Gastrocnemius medialis (tissue), 4 donors: ENCODE data around the gene FGF9. TPM values are rescaled to one million over a fixed set of nuclear protein-coding genes. Genes with fewer than 3 reads are reported as not detected.

Experiments used
- ATAC-seq, 2 donors: fragments of 150-250 bp; one replicate each; pipeline ENCODE4 v1.9.1; 2016
- DNase-seq, 2 donors: peaks; one replicate each; pipeline ENCODE4 v3.0.0-alpha.2; 2019
- H3K27ac ChIP-seq, 4 donors: fragments of 200-600 bp; sonication (generic); 1 replicate in 1 of 4; 2 replicates in 3 of 4; pipeline ENCODE4 v1.5.1; 2016 to 2018; ENCODE audit warnings: mild to moderate bottlenecking in 2 of 4, moderate library complexity in 1 of 4
- H3K27me3 ChIP-seq, 3 donors: fragments of 200-600 bp; sonication (generic) in 2 of 3; 1 replicate in 1 of 3; 2 replicates in 2 of 3; pipeline versions ENCODE4 v1.5.1 to v1.6.0; 2016 to 2019; ENCODE audit warnings: mild to moderate bottlenecking in 1 of 3, moderate library complexity in 1 of 3
- H3K36me3 ChIP-seq, 2 donors: fragments of 200-600 bp; sonication (generic) in 1 of 2; one replicate each; pipeline ENCODE4 v1.5.1; 2017 to 2018
- H3K4me1 ChIP-seq, 2 donors: fragments of 200-600 bp; sonication (generic) in 1 of 2; one replicate each; pipeline ENCODE4 v1.5.1; 2016 to 2017; ENCODE audit warnings: mild to moderate bottlenecking in 2 of 2
- H3K4me3 ChIP-seq, 4 donors: fragments of 200-600 bp; sonication (generic) in 3 of 4; 1 replicate in 1 of 4; 2 replicates in 3 of 4; pipeline ENCODE4 v1.5.1; 2016 to 2019; ENCODE audit warnings: mild to moderate bottlenecking in 2 of 4
- H3K9me3 ChIP-seq, 3 donors: fragments of 200-600 bp; sonication (generic) in 2 of 3; 1 replicate in 1 of 3; 2 replicates in 2 of 3; pipeline ENCODE4 v1.5.1; 2016 to 2019
- CTCF ChIP-seq, 5 experiments: fragments of 450-650 bp in 3 of 5; fragments of 200-600 bp in 2 of 5; sonication (generic) in 2 of 5; IDR thresholded peaks in 4 of 5; conservative IDR thresholded peaks in 1 of 5; 1 replicate in 4 of 5; 2 replicates in 1 of 5; pipeline ENCODE4 v1.5.1; 2016 to 2019; ENCODE audit warnings: antibody characterized with exemption in 5 of 5, mild to moderate bottlenecking in 3 of 5, moderate library complexity in 3 of 5
- POLR2A ChIP-seq, 2 donors: fragments of 450-650 bp; IDR thresholded peaks; one replicate each; pipeline ENCODE4 v1.6.1; 2017; ENCODE audit warnings: antibody characterized with exemption in 2 of 2, mild to moderate bottlenecking in 2 of 2, moderate library complexity in 2 of 2
- in situ Hi-C, 4 donors: fragments of 200-750 bp; cut with MboI; loops; one replicate each; pipeline versions ENCODE4 v1.15.0 to v1.8.0; 2017; ENCODE audit warnings: low sequenced_read_pairs in 4 of 4
- intact Hi-C: fragments of 100-400 bp; cut with DNase I; formaldehyde crosslinking; loops from one replicate; pipeline ENCODE4 v1.15.1; 2023; ENCODE audit warnings: low total_unique reads
- total RNA-seq, 4 donors: library from RNA; depleted of rRNA; stranded (reverse); fragments of >200 nt; gene quantifications; one replicate each; pipeline versions ENCODE4 v1.1.0 to v1.2.3, GENCODE V29; 2016

Gene FGF9
- total RNA-seq, 4 donors from 2014 or later = 0.16 to 0.38 (median 0.25) TPM; not detected in 1

- no peaks in the 10 kb centered on the region for H3K27me3 ChIP-seq
- H3K9me3 ChIP-seq = no peaks in the 10 kb centered on the region
- H3K27ac ChIP-seq = no peak overlapping the region
- H3K4me1 ChIP-seq = no peaks in the 10 kb centered on the region
- TF ChIP-seq CTCF (IDR thresholded peaks at IDR 0.05 in 4 of 5, conservative IDR thresholded peaks at IDR 0.05 in 1 of 5) (no peak), POLR2A (IDR thresholded peaks at IDR 0.05) (no peak)
- ATAC-seq (no peak), DNase-seq (no peak)
- in situ Hi-C loops = no loop called here
- no peak overlapping the region for H3K4me3 ChIP-seq
- intact Hi-C loops = no loop called here
- H3K36me3 ChIP-seq = no peaks in the 10 kb centered on the region
Measured at GRCh38 chr13:21689097-21689496, 18.2 kb downstream of the FGF9 start.

- ATAC-seq (no peak), DNase-seq (no peak)
- in situ Hi-C loops = no loop called here
- intact Hi-C loops = no loop called here
- H3K36me3 ChIP-seq = no peaks in the 10 kb centered on the region
- TF ChIP-seq POLR2A (IDR thresholded peaks at IDR 0.05) (no peak), CTCF (IDR thresholded peaks at IDR 0.05 in 4 of 5, conservative IDR thresholded peaks at IDR 0.05 in 1 of 5) (no peak)
- H3K27me3 ChIP-seq = no peaks in the 10 kb centered on the region
- H3K4me3 ChIP-seq = no peak overlapping the region
- no peak overlapping the region for H3K27ac ChIP-seq
- H3K9me3 ChIP-seq = no peaks in the 10 kb centered on the region
- no peaks in the 10 kb centered on the region for H3K4me1 ChIP-seq
Measured at GRCh38 chr13:21690955-21691354, 20.1 kb downstream of the FGF9 start.

- Histone ChIP-seq H3K27ac (no peak overlapping the region), H3K27me3 (no peaks in the 10 kb centered on the region), H3K9me3 (no peaks in the 10 kb centered on the region), H3K36me3 (no peaks in the 10 kb centered on the region), H3K4me1 (no peaks in the 10 kb centered on the region), H3K4me3 (no peak overlapping the region)
- DNase-seq = no peak
- no peak for ATAC-seq
- intact Hi-C loops = no loop called here
- in situ Hi-C loops = no loop called here
- TF ChIP-seq POLR2A (IDR thresholded peaks at IDR 0.05) (no peak), CTCF (IDR thresholded peaks at IDR 0.05 in 4 of 5, conservative IDR thresholded peaks at IDR 0.05 in 1 of 5) (no peak)
Measured at GRCh38 chr13:21691500-21691899, 20.6 kb downstream of the FGF9 start.

DNA sequence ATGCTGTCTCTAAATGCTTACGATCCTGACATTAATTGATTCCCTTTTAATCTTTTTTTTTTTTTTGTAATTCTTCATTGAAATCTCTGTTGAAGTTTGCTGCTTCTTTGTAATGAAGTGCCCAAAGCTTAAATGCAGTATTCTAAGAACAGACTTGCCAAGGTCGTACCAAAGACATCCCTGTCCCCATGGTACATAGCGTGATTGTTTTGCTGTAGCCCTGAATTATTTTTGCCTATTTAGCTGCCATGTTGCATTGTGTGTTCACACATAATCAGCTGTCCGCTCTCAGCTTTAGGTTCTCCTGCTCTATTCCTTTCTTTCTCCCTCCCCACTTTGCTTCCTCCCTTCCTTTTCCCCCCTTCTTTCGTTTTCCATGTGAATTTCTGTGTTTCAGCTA, 21.1 kb downstream of the FGF9 start:
- H3K36me3 ChIP-seq = no peaks in the 10 kb centered on the region
- no peak overlapping the region for H3K27ac ChIP-seq
- in situ Hi-C loops = no loop called here
- no peak for DNase-seq
- no peak overlapping the region for H3K4me3 ChIP-seq
- intact Hi-C loops = no loop called here
- H3K27me3 ChIP-seq = no peaks in the 10 kb centered on the region
- ATAC-seq = no peak
- no peaks in the 10 kb centered on the region for H3K4me1 ChIP-seq
- no peaks in the 10 kb centered on the region for H3K9me3 ChIP-seq
- no peak for TF ChIP-seq POLR2A (IDR thresholded peaks at IDR 0.05)
- TF ChIP-seq CTCF (IDR thresholded peaks at IDR 0.05 in 4 of 5, conservative IDR thresholded peaks at IDR 0.05 in 1 of 5) = no peak

- Histone ChIP-seq H3K4me3 (no peak overlapping the region), H3K27me3 (no peaks in the 10 kb centered on the region), H3K36me3 (no peaks in the 10 kb centered on the region), H3K27ac (no peak overlapping the region), H3K4me1 (no peaks in the 10 kb centered on the region), H3K9me3 (no peaks in the 10 kb centered on the region)
- ATAC-seq (no peak), DNase-seq (no peak)
- intact Hi-C loops (no loop called here), in situ Hi-C loops (no loop called here)
- TF ChIP-seq CTCF (IDR thresholded peaks at IDR 0.05 in 4 of 5, conservative IDR thresholded peaks at IDR 0.05 in 1 of 5) = no peak
- no peak for TF ChIP-seq POLR2A (IDR thresholded peaks at IDR 0.05)
Measured at GRCh38 chr13:21694831-21695230, 24.0 kb downstream of the FGF9 start.
